ENCODE measurements around the gene MTFMT.
"Not testable (repeated sequence)": the region's sequence is repeated elsewhere in the genome, so short reads cannot be mapped to it uniquely, and the experiment has no call there.

The MTFMT gene

DNA sequence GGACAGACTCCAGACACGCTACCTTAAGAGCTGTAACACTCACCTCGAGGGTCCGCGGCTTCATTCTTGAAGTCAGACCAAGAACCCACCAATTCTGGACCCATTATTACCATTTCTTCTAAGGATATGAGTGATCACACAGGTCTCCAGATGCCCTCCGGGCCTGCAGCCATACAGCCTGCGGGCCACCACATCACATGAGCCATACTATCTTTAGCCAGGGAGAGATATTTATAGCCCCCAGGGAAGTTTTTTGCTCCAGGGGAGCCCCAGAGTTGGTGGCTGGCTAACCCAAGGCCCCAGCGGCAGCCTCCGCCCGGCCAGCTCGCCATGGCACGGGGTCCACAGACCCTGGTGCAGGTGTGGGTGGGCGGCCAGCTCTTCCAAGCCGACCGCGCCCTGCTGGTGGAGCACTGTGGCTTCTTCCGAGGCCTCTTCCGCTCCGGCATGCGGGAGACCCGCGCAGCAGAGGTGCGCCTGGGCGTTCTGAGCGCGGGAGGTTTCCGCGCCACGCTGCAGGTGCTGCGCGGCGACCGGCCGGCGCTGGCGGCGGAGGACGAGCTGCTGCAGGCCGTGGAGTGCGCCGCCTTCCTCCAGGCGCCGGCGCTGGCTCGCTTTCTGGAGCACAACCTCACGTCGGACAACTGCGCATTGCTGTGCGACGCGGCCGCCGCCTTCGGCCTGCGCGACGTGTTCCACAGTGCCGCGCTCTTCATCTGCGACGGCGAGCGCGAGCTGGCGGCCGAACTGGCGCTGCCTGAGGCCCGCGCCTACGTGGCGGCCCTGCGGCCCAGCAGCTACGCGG is 47.2 kb upstream of the MTFMT start, which contains the start of gene KBTBD13:
KBTBD13 (plus strand) TSS at position 261 of the 805 bp plus-strand sequence; CDS start at position 331, 70 bp downstream.
- no peak for ATAC-seq
- no peak for TF ChIP-seq ZFP30 (CRISPR knock-in tag; IDR thresholded peaks at IDR 0.05)
- no peak for TF ChIP-seq ZNF8 (CRISPR knock-in tag; IDR thresholded peaks at IDR 0.05)
- no peak for TF ChIP-seq ZNF565 (CRISPR knock-in tag; conservative IDR thresholded peaks at IDR 0.05; ENCODE audit: low read depth)
- TF ChIP-seq, protein P1, sequence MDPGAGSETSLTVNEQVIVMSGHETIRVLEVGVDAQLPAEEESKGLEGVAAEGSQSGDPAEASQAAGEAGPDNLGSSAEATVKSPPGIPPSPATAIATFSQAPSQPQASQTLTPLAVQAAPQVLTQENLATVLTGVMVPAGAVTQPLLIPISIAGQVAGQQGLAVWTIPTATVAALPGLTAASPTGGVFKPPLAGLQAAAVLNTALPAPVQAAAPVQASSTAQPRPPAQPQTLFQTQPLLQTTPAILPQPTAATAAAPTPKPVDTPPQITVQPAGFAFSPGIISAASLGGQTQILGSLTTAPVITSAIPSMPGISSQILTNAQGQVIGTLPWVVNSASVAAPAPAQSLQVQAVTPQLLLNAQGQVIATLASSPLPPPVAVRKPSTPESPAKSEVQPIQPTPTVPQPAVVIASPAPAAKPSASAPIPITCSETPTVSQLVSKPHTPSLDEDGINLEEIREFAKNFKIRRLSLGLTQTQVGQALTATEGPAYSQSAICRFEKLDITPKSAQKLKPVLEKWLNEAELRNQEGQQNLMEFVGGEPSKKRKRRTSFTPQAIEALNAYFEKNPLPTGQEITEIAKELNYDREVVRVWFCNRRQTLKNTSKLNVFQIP (CRISPR knock-in tag; IDR thresholded peaks at IDR 0.05; ENCODE audit: borderline replicate concordance, low read depth), result no peak
- TF ChIP-seq ZNF70 (CRISPR knock-in tag; IDR thresholded peaks at IDR 0.05), result no peak
- TF ChIP-seq GLIS3 (CRISPR knock-in tag; IDR thresholded peaks at IDR 0.05), result no peak

DNA sequence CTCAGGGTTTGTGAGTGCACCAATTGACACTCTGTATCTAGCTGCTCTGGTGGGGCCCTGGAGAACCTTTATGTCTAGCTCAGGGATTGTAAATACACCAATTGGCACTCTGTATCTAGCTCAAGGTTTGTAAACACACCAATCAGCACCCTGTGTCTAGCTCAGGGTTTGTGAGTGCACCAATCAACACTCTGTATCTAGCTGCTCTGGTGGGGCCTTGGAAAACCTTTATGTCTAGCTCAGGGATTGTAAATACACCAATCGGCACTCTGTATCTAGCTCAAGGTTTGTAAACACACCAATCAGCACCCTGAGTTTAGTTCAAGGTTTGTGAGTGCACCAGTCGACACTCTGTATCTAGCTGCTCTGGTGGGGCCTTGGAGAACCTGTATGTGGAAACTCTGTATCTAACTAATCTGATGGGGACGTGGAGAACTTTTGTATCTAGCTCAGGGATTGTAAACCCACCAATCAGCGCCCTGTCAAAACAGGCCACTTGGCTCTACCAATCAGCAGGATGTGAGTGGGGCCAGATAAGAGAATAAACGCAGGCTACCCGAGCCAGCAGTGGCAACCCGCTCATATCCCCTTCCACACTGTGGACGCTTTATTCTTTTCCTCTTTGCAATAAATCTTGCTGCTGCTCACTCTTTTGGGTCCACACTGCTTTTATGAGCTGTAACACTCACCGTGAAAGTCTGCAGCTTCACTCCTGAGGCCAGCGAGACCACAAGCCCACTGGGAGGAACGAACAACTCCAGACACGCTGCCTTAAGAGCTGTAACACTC is 46.4 kb upstream of the MTFMT start:
- ATAC-seq, result not testable (repeated sequence)

DNA sequence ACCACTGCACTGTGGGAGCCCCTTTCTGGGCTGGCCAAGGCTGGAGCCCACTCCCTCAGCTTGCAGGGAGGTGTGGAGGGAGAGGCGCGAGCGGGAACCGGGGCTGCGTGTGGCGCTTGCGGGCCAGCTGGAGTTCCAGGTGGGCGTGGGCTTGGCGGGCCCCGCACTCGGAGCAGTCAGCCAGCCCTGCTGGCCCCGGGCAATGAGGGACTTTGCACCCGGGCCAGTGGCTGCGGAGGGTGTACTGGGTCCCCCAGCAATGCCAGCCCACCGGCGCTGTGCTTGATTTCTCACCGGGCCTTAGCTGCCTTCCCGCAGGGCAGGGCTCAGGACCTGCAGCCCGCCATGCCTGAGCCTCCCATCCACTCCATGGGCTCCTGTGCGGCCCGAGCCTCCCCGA is 45.5 kb upstream of the MTFMT start:
- not testable (repeated sequence) for ATAC-seq

DNA sequence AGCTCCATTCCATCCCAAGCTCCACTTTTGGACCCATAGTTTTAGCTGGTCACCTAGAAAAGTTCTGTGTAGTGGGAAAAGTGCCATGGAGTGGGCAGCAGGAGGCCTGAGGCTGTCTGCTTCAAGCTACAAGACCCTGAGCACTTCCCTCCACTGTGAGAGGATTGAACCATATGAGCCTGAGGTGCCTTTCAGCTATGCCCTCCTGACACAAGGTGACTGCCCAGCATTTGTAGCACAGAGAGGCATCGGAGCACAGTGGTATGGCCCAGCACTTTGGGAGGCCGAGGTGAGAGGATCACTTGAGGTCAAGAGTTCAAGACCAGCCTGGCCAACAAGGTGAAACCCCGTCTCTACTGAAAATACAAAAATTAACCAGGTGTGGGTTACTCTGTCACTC is 43.2 kb upstream of the MTFMT start:
- no peak for ATAC-seq
- TF ChIP-seq ZFP30 (CRISPR knock-in tag; IDR thresholded peaks at IDR 0.05), result no peak
- TF ChIP-seq, protein P2, sequence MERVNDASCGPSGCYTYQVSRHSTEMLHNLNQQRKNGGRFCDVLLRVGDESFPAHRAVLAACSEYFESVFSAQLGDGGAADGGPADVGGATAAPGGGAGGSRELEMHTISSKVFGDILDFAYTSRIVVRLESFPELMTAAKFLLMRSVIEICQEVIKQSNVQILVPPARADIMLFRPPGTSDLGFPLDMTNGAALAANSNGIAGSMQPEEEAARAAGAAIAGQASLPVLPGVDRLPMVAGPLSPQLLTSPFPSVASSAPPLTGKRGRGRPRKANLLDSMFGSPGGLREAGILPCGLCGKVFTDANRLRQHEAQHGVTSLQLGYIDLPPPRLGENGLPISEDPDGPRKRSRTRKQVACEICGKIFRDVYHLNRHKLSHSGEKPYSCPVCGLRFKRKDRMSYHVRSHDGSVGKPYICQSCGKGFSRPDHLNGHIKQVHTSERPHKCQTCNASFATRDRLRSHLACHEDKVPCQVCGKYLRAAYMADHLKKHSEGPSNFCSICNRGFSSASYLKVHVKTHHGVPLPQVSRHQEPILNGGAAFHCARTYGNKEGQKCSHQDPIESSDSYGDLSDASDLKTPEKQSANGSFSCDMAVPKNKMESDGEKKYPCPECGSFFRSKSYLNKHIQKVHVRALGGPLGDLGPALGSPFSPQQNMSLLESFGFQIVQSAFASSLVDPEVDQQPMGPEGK (CRISPR knock-in tag; IDR thresholded peaks at IDR 0.05; ENCODE audit: borderline replicate concordance), result no peak
- TF ChIP-seq, protein P1 (CRISPR knock-in tag; IDR thresholded peaks at IDR 0.05; ENCODE audit: borderline replicate concordance, low read depth), result no peak
- no peak for TF ChIP-seq ZNF565 (CRISPR knock-in tag; conservative IDR thresholded peaks at IDR 0.05; ENCODE audit: low read depth)
- TF ChIP-seq ZNF70 (CRISPR knock-in tag; IDR thresholded peaks at IDR 0.05), result no peak
- no peak for TF ChIP-seq ESRRG (CRISPR knock-in tag; IDR thresholded peaks at IDR 0.05)
- TF ChIP-seq, protein P3, sequence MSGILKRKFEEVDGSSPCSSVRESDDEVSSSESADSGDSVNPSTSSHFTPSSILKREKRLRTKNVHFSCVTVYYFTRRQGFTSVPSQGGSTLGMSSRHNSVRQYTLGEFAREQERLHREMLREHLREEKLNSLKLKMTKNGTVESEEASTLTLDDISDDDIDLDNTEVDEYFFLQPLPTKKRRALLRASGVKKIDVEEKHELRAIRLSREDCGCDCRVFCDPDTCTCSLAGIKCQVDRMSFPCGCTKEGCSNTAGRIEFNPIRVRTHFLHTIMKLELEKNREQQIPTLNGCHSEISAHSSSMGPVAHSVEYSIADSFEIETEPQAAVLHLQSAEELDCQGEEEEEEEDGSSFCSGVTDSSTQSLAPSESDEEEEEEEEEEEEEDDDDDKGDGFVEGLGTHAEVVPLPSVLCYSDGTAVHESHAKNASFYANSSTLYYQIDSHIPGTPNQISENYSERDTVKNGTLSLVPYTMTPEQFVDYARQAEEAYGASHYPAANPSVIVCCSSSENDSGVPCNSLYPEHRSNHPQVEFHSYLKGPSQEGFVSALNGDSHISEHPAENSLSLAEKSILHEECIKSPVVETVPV (CRISPR knock-in tag; IDR thresholded peaks at IDR 0.05), result no peak
- no peak for TF ChIP-seq ZNF8 (CRISPR knock-in tag; IDR thresholded peaks at IDR 0.05)
- TF ChIP-seq, protein P4, sequence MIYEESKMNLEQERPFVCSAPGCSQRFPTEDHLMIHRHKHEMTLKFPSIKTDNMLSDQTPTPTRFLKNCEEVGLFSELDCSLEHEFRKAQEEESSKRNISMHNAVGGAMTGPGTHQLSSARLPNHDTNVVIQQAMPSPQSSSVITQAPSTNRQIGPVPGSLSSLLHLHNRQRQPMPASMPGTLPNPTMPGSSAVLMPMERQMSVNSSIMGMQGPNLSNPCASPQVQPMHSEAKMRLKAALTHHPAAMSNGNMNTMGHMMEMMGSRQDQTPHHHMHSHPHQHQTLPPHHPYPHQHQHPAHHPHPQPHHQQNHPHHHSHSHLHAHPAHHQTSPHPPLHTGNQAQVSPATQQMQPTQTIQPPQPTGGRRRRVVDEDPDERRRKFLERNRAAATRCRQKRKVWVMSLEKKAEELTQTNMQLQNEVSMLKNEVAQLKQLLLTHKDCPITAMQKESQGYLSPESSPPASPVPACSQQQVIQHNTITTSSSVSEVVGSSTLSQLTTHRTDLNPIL (CRISPR knock-in tag; IDR thresholded peaks at IDR 0.05; ENCODE audit: low read depth), result no peak
- no peak for TF ChIP-seq ARNTL (CRISPR knock-in tag; IDR thresholded peaks at IDR 0.05; ENCODE audit: borderline replicate concordance, low read depth)
- no peak for TF ChIP-seq RARB (CRISPR knock-in tag; IDR thresholded peaks at IDR 0.05)
- TF ChIP-seq TCF4 (CRISPR knock-in tag; IDR thresholded peaks at IDR 0.05; ENCODE audit: borderline replicate concordance), result no peak
- no peak for TF ChIP-seq PPARA (CRISPR knock-in tag; IDR thresholded peaks at IDR 0.05; ENCODE audit: borderline replicate concordance)
- TF ChIP-seq CSDC2 (CRISPR knock-in tag; IDR thresholded peaks at IDR 0.05), result no peak
- TF ChIP-seq ISL1 (CRISPR knock-in tag; IDR thresholded peaks at IDR 0.05), result no peak
- TF ChIP-seq BACH2 (CRISPR knock-in tag; IDR thresholded peaks at IDR 0.05; ENCODE audit: borderline replicate concordance), result no peak

Data from SK-N-SH treated with all-trans-retinoic acid at 6 μM for 48 hours (cell line).